ENCODE measurements around the gene WFIKKN1.
"Not testable (repeated sequence)": the region's sequence is repeated elsewhere in the genome, so short reads cannot be mapped to it uniquely, and the experiment has no call there.

Gene WFIKKN1

DNA sequence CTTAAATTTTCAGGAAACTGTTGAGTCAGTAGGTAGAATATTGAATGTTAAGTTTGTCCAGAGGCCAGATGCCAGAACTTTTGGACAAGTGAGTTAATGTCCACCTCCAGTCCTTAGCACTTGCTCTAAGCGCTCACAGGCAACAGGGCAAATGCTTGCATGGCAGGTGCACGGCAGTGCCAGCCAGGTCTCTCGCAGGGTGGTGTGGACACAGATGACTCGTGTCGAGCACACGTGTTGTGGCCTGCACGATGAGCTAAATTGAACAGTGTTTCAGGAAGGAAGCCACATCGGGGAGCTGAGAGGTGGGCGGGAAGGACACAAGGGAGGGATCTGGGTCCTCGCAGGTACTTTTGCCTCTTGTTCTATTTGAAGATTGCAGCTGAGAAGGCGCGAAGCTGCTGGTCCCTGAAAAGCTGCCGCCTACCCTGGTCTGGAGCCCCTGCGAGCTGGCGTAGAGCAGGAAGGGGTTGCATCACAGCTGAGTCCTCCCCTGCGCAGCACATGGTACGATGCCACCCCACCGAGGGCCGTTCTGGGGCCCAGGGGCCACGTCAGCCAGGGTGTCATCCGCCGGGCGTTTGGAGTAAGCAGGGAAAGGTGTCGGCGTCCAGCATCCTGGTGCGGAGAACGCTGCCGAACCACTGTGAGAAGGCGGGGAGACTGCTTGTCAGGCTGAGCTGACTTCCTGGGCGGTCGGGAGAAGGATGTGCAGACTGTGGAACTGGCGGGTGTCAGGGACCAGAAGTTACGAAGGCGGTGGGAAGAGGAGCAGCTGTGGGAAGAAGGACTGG lies 34.6 kb upstream of the WFIKKN1 start:
- DNase-seq, result no peak

DNA sequence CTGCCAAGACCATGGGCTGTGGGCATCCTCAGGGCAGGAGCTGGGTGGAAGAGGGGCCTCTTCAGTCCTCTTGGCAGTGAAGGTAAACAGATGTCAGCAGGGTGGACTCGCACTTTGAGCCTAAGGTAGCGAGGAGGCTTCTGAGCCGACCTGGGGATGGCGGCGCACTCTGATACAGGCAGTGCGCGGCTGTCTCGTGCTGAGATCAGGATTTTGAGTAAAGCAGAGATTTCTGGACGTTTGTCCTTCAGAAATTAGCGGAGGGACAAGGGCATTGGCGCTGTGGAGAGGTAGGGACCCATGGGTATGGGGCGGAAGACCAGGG lies 34.1 kb upstream of the WFIKKN1 start:
- DNase-seq, result no peak

DNA sequence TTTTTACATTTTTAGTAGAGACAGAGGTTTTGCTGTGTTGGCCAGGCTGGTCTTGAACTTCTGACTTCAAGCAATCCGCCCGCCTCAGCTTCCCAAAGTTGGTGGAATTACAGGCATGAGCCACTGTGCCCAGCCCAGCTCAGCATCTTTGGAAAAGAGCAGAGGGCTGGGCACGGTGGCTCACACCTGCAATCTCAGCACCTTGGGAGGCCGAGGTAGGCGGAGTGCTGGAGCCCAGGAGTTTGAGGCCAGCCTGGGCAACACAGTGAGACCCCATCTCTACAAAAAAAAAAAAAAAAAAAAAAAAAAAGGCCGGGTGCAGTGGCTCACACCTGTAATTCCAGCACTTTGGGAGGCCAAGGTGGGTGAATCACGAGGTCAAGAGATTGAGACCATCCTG lies 33.1 kb upstream of the WFIKKN1 start:
- not testable (repeated sequence) for DNase-seq

DNA sequence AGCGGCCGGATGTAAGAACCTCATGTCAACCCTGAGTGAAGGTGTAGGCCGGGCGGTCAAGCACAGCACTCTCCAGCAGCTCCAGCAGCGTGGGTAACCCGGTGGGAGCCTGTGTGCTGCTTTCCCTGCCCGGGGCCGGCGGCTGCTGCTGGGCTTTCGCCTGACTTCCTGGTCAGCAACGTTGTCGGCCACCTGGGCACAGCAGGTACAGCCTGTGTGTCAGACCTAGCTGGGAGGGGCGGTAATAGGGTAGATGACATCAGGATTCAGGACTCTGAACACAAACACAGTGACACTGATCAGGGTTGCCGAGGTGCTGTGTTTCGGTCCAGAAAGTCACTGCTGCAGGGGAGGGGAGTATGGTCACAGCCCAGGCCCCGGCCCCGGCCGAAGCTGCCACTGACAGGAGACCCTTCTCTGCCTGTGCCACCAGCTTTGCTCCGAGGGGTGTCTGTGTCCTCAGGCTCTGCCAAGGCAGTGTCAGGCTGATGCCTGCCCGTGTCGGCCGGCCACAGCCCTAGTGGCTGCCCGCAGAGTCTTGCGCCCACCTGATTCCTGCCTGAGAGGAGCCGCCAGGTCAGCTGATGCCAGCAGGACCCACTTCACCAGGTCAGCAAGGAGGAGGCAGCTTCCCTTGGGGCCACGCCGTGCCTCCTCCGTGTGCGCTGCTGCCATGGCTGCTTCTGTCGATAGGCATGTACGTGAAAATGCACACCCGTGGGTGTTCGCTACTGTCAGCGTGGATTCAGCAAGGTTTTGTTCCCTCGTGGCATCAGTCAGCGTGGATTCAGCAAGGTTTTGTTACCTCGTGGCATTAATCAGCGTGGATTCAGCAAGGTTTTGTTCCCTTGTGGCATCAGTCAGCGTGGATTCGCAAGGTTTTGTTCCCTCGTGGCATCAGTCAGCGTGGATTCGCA lies 31.7 kb upstream of the WFIKKN1 start:
- DNase-seq, result no peak

DNA sequence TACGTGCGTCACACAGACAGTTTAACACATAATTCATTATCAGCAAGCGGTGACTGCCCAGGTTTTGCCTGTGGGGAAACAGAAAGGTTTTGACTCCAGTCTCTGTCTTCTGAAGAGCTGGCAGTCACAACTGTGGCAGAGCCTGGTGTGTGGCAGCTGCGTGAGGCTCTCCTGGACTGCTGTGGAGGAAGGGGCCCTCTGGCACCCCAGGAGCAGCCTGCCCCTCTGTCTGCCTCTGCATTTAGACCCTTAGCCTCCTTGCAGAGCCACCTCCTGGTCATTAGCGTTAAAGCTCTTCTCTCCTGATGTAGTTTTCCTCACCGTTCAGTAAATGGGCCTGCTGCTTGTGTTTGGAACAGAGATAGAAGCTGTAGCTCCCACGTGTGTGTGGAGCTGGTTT lies 30.0 kb upstream of the WFIKKN1 start:
- DNase-seq, result no peak

DNA sequence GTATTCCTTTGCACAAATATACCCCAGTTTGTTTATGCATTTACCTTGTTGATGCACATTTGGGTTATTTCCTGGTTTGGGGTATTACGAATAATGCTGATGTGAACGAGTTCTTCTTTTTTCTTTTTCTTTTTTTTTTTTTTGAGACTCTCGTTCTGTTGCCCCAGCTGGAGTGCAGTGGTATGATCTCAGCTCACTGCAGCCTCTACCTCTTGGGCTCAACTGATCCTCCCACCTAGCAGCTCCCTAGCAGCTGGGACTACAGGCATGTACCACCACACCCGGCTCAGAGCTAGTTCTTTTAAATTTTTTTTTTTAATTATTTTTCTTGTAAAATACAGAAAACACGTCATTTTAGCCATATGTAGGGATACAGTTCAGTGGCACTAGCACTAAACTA lies 26.9 kb upstream of the WFIKKN1 start:
- no peak for DNase-seq

DNA sequence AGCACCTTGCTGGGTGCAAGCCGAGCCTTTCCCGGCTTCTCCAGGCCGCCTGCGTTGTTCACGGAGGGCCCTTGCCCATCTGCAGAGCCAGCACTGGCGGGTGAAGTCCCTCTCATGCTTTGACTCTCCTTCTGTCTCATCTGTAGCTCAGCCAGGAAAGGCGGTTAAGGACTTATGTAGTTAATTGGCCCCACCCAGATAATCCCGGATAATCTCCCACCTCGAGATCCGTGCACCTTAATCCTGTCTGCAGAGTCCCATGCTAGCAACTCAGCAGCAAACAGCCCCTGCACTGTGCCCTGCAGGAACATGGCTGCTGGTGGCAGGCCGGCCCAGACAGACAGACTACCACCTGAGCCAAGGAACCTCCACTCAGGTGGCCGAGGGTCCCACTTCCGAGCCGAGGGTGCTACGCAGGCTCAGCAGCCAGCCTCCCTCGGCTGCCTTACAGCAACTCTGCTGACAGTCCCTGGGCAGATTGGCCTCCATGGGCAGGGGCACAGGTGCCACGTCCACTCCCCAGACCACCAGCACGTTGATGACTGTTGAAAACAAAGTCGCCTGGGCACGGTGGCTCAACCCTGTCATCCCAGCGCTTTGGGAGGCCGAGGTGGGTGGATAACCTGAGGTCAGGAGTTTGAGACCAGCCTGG lies 24.0 kb upstream of the WFIKKN1 start:
- DNase-seq, result no peak

DNA sequence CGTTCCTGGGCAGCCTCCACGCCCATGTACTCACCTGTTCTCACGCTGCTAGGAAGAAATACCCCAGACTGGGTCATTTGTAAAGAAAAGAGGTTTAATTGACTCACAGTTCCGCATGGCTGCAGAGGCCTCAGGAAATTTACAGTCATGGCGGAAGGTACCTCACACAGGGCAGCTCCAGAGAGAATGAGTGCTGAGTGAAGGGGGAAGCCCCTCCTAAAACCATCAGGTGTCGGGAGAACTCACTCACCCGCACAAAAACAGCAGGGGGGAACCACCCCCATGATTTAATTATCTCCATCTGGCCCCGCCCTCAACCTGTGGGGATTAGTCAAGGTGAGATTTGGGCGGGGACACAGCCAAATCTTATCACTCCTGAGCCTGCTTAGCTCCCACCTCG lies 22.8 kb upstream of the WFIKKN1 start:
- no peak for DNase-seq

DNA sequence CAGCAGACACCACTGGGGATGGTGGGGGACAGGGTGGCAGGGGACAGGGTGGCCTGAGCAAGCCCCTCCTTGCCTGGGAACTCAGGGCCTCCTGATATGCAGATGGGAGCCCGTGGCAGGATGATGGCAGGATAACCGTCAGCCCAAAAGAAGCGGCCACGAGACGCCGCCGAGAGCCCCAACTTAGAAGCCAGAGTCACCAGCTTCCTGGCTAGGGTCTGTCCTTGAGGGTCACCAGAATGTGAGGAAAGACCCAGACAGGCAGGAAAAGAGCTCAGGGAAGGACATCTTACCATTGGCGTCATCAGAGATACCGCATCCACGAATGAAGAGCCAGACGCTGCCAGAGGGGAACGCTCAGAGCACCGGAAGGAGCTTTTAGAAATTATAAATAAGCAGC lies 21.5 kb upstream of the WFIKKN1 start:
- no peak for DNase-seq

DNA sequence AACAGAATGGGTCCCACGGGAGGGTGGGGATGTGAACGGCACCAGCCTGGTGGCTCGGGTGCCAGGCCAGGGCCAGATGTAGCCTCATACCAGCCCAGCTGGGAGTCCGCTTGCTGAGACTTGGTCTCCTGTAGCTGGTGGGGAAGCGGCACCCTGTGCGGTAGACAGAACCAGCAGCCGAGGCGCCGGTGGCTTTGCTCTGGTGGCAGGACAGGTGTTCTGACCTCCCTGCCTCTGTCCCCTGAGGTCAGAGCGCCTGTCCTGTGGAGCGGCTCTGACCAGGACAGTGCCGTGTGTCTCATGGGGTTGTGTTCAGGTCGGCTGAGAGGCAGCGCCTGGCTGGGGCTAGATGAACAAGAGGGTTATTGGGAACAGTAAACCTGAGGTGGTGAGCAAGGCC lies 20.8 kb upstream of the WFIKKN1 start:
- no peak for DNase-seq

DNA sequence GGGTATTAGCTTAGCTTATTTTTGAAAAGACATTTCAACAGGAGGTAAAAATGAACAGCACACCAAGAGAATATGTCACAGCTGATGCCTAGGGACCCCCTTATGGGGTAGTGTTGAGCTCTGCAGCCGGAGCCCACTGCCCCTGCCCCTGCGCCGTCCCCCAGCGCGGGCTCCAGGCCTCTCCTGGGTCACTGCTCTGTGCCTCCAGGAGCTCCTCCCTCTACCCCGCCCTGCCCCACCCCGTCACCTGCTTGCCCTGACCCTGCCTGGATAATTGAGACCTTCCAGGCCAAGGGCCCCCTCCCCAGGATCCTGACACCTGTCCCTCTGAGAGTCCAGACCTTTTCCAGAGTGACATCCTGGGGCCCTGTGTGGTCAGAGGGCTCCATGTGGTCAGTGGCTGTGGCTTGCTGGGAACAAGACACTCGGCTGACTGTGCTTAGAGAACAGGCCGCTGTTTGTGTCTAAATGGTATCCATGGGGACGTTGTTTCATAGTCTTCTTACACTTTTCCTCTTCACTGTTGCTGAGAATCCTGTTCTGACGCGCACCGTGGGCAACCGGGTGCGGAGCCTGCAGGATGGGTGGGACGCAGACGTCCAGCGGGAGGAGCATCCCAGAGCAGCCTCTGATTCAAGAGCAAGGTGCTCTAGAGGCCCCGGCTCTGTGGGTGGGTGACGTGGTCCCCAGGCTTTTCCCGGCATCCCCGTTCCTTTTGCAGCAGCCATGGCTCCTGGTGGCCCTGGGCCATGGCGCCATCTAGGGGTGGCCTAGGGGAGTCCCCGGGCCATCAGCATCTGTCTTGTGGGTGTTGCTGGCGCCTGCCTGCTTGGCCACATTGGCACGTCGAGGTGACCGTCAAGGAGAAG lies 20.0 kb upstream of the WFIKKN1 start:
- no peak for DNase-seq

DNA sequence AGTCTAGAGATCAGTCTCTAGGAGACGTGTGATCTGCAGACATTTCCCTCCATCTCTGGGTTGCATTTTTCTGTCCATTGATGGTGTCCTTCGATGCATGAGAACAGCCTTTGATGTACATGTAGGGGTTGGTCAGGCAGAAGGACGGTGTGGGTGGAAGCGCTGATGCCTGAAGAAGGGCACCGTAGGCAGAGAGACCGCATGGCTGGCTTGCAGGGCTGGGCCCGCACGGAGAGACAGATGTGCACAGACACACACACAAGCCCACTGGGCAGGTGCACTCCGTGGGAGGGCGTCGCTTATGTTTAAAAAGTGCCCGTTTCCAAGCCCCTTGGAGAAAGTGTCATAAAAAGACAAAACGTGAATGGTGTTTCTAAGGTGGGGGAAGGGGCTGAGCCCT lies 15.7 kb upstream of the WFIKKN1 start:
- no peak for DNase-seq

DNA sequence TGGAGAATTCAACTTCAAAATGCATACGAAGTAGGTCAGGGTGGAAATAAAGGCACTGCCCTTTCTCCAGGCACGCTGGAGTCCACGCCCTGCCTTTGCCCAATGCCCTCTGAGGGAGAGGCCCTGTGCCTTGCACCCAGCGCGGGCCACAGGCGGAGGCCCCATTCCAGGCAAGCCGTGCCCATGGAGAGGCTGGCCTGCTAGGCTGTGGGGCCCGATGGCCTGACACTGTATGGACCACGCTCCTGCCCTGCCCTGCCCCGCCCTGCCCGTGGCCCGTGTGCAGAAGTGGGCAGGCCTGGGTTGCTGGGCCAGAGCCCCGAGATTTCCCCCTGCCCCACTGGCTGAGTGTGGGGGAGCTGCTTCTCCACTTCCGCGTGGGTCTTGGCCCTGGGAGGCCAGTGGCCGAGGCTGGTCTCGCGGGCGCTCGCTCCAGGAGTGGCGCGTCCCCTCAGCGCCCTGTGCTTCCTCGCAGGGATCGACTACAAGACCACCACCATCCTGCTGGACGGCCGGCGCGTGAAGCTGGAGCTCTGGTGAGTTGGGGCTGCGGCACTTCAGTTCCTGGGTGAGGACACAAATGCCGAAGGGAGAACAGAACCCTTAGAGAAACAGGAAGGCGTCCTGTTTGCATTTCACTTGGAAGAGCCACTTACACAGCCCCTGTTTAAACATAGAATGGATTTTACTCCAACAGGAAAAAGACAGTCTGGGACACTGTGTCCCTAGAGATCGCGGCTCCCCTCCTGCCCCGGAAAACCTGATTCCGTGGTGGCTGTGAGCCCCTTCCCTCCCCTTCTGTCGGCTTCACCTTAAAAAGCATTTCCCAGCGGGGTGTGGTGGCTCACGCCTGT lies 13.8 kb upstream of the WFIKKN1 start:
- no peak for DNase-seq

DNA sequence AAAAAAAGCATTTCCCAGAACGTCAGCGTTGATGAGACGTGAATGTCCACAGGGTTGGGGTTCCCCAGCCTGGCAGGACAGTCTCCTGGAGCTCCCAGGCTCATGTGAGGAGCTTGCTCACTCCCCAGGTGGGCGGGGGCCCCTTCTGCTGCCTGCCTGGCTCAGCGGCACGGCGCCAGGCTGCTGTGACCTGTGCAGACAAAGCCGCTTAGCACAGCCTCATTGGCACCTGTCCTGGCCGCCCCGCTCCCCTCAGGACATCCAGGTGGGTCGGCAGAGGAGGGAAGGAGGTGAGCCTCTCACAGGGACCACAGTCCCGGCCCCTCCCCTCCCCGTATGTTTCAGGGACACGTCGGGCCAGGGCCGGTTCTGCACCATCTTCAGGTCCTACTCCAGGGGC lies 12.9 kb upstream of the WFIKKN1 start:
- DNase-seq, result no peak

DNA sequence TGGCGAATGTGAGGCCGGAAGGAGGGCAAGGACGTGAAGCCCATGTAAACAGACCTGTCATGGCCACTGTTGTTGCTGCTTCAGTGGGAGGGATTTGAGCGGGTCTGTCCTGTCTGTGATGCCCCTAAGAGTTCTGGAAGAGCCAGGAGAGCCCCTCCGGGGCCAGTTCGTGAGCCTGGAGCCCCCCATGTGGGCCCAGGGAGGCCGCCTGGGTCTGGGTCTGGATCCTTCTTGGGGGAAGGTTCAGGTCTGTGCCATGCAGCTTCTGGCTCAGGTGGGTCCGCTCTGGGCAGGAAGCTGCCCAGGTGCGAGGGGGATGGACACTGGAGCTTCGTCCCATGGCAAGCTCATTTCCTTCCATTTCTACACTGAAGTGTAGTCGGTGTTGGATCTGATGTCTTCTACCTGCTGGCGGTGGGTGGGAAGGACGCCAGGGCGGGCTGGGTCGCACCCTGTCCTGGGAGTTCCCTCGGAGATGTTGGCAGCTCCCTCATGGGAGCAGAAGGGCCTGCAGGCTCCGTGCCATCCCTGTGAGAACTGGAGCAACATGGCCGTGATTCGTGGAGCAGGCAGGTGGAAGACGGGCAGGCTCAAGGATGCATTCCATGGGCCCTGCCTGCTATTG lies 11.2 kb upstream of the WFIKKN1 start:
- DNase-seq, result no peak

DNA sequence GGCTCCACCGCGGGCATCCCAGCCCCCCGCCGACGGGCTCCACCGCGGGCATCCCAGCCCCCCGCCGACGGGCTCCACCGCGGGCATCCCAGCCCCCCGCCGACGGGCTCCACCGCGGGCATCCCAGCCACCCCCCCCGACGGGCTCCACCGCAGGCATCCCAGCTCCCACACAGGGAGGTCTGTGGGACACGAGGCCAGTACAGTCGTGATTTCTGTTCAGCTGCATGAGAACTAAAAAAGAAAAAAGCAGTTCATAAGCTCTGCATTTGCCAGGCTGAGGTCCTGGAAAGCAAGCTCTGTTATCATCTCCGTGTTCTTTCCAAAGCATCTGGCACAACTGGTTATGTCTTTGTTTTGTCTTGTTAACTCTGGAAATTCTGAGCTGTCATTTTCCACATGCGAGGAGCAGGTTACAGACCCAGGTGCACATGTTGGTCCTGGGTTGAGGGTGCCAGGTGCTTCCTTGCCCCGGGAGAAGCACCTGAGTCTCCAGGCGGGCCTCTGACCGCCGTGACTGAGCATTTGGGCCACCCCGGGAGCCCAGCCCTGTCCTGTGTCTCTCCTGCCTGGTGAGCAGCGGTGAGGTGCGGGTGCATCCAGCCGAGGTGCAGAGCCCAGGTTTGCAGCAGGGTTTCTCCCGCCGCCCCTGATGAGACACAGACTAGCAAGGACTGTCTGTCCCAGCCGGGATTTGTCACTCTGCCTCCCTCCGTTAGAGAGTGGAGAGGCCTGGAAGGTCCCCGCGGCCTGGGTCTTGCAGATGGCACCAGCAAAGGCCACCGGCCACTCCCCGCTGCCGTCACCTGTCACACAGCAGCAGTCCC lies 9.9 kb upstream of the WFIKKN1 start:
- no peak for DNase-seq

DNA sequence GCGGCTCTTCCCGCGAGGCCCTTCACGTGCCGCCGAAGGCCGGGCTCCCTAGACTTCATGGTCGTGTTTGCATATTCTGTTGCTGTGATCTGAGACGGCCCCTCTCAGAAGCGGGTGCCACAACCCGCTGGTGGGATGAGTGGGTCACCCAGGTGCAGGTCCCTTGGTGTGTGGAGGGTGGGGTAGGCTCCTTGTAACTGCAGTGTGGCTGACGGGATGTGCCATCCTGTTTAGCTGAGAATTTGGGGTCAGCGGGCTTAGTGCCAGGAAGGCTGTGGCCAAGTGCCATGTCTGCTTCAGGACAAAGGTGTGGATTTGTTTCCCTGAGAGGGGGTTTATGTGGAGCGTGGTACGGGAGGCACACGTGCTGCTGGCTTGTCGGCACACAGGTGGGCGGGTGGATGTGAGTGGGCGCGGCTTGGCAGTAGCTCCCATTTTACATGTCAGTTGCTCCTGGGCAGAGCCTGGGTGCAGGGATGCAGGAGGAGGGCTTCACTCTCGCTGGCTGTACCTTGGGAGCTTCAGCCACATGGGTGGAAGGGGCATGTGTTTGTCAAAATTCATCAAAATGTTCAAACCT lies 9.2 kb upstream of the WFIKKN1 start:
- no peak for DNase-seq

DNA sequence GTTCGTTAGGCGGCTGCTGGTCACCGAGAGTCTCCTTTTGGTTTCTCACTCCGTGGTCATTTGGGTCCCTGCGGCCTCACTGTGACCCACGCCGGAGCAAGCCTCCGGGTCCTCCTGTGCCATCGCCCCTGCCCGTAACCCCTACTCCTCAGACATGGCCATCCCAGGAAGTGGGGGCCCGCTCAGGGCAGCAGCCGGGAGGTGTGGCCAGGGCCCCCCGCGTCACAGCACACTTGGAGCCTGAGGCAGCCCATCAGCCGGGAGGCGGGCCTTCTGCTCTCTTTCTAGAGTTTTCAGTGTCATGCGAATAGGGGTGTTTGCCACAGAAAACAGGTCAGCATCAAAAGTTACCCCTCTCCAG lies 7.9 kb upstream of the WFIKKN1 start:
- no peak for DNase-seq

DNA sequence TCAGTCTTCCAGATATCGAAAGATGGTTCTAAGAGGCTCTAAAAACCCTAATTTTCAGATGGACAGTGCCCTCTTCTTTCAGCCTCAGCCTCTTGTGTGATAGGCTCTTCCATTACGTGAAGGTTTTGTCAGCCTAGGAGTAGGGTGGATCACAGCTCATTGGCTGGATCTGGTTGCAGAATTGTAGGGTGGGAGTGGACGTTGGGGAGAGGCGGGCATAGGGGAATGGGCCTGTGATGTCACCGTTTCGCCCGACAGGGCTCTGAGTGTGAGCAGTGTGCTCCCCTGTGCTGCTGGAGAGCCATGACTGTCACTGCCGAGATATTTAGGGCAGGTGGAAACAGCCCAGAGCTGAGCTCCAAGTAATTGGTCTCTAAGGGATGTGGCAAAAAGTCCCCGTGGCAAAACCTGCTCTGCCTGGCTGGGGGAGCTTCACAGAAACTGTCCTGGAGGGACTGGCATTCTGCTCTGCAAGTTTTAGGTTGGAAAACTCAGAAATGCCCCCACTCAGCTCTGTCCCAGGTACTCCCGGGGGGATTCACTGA lies 6.2 kb upstream of the WFIKKN1 start:
- no peak for DNase-seq
